ENCODE results near the gene ADAM12. TPM values are rescaled to one million over a fixed set of nuclear protein-coding genes. Genes with fewer than 3 reads are reported as not detected.

Gene ADAM12
- total and polyA plus RNA-seq, 2 donors (not counting 1 experiment from before 2014, with no cell fraction given) = 21.0 to 56.9 TPM

DNA sequence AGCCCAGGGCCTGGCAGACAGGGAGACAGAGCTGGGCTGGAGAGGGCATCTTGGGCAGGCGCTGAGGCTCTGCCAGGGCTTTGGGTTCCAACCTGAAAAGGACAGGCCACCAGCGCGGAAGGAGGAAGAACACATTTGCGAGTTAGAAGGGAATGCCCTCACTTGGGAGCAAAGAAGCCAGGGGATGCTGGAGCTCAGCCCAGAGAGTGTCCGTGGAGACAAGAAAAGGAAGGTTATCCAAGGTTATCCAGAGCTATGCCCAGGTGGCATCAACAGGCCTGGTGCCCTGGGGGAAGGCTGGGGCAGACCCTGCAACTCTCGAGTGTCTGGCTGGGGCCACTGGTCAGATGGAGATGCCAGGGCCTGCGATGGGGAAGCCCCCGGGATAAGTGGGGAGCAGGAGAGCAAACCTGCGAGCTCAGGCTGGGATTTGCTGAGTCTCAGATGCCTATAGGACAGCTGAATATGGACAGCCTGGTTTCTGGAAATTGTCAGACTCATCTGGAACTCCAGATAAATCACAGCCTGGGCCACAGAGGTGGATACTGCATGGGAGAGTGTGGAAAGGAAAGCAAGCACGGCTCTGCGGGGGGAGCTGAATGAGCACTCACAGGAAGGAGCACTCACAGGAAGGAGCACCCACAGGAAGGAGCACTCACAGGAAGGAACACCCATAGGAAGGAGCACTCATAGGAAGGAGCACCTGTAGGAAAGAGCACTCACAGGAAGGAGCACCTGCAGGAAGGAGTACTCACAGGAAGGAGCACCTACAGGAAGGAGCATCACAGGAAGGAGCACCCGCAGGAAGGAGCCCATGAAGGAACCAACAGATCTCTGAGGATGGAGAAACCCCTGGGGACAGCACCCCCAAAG, 152.1 kb downstream of the ADAM12 start:
- Histone ChIP-seq H4K20me1 (ENCODE audit: control insufficient read depth, extremely low read depth, insufficient read depth, low read length) (no peaks in the 10 kb centered on the region), H2AFZ (ENCODE audit: low read length) (no peak overlapping the region), H3K4me1 (ENCODE audit: control insufficient read depth, extremely low read depth, insufficient read depth, low read length) (no peaks in the 10 kb centered on the region), H3K9ac (ENCODE audit: insufficient read depth, low read length) (no peak overlapping the region), H3K9me3 (ENCODE audit: control insufficient read depth, insufficient read depth, low read depth, low read length) (no peaks in the 10 kb centered on the region), H3K27ac (ENCODE audit: insufficient read depth, low read length) (no peak overlapping the region), H3K4me2 (ENCODE audit: extremely low read depth, insufficient read depth, low read length) (no peak overlapping the region), H3K4me3 (replicated peaks in 1 of 4; ENCODE audit: control extremely low read depth in 1 of 4, insufficient read depth in 1 of 4, low read depth in 3 of 4, low read length in 4 of 4) (no peak overlapping the region), H3K79me2 (ENCODE audit: control insufficient read depth, insufficient read depth, low read length) (no peaks in the 10 kb centered on the region), H3K36me3 (ENCODE audit: control insufficient read depth, insufficient read depth, low read length) (no peaks in the 10 kb centered on the region), H3K27me3 (ENCODE audit: control insufficient read depth, insufficient read depth, low read length) (no peaks in the 10 kb centered on the region)
- TF ChIP-seq, protein P1, sequence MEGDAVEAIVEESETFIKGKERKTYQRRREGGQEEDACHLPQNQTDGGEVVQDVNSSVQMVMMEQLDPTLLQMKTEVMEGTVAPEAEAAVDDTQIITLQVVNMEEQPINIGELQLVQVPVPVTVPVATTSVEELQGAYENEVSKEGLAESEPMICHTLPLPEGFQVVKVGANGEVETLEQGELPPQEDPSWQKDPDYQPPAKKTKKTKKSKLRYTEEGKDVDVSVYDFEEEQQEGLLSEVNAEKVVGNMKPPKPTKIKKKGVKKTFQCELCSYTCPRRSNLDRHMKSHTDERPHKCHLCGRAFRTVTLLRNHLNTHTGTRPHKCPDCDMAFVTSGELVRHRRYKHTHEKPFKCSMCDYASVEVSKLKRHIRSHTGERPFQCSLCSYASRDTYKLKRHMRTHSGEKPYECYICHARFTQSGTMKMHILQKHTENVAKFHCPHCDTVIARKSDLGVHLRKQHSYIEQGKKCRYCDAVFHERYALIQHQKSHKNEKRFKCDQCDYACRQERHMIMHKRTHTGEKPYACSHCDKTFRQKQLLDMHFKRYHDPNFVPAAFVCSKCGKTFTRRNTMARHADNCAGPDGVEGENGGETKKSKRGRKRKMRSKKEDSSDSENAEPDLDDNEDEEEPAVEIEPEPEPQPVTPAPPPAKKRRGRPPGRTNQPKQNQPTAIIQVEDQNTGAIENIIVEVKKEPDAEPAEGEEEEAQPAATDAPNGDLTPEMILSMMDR (conservative IDR thresholded peaks at IDR 0.05 in 1 of 2, IDR thresholded peaks at IDR 0.05 in 1 of 2; ENCODE audit: low read depth in 1 of 2, low read length in 2 of 2) = no peak
- TF ChIP-seq EZH2 (IDR thresholded peaks at IDR 0.05; ENCODE audit: low read length, missing control alignments) = no peak
- DNase-seq (ENCODE audit: low read depth in 2 of 2) = no peak

DNA sequence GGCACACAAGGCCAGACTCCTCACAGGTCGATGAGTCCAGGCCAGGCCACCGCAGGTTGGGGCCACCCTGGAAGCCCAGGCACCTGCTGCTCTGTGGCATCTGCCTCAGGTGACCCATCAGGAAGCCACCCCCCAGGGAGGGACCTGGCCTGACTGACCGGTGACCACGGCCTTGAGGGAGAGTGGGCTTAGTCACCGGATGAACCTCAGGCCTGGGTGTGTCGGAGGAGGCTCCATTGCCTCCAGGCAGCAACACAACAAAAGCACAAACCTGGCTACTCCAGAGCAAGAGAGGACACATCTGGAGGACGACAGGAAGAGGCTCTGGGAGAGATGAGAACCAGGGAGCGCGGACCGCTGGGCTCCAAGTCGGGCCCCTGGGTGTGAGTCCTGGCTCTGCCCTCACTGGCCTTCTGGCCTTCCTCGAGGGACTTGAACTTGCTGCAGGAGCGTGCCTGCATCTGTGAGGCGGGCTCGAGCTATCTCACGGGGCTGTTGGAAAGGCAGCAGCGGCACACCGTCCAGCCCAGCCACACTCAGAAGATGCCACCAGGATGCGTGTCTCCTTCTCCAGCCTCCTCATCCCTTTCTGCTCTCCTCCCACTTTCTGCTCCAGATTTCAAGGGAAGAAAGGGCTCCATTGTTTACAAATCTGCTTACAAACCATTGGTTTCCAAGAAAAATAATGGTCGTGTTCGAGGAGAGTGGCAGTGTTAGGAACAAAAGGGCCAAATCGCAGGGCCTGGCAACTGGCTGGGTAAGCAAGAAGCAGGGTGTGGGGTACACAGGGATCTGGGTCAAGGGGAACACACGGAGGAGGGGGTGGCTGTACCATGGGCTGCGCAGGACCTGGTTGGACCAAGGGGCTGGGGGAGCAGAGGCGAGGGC, 152.9 kb downstream of the ADAM12 start:
- Histone ChIP-seq H3K4me1 (ENCODE audit: control insufficient read depth, extremely low read depth, insufficient read depth, low read length) (no peaks in the 10 kb centered on the region), H3K4me2 (ENCODE audit: extremely low read depth, insufficient read depth, low read length) (no peak overlapping the region), H4K20me1 (ENCODE audit: control insufficient read depth, extremely low read depth, insufficient read depth, low read length) (no peaks in the 10 kb centered on the region), H2AFZ (ENCODE audit: low read length) (no peak overlapping the region), H3K9me3 (ENCODE audit: control insufficient read depth, insufficient read depth, low read depth, low read length) (no peaks in the 10 kb centered on the region), H3K36me3 (ENCODE audit: control insufficient read depth, insufficient read depth, low read length) (no peaks in the 10 kb centered on the region), H3K27ac (ENCODE audit: insufficient read depth, low read length) (no peak overlapping the region), H3K4me3 (replicated peaks in 1 of 4; ENCODE audit: control extremely low read depth in 1 of 4, insufficient read depth in 1 of 4, low read depth in 3 of 4, low read length in 4 of 4) (no peak overlapping the region), H3K9ac (ENCODE audit: insufficient read depth, low read length) (no peak overlapping the region), H3K27me3 (ENCODE audit: control insufficient read depth, insufficient read depth, low read length) (no peaks in the 10 kb centered on the region), H3K79me2 (ENCODE audit: control insufficient read depth, insufficient read depth, low read length) (no peaks in the 10 kb centered on the region)
- no peak for DNase-seq (ENCODE audit: low read depth in 2 of 2)
- no peak for TF ChIP-seq EZH2 (IDR thresholded peaks at IDR 0.05; ENCODE audit: low read length, missing control alignments)
- TF ChIP-seq, protein P1 (conservative IDR thresholded peaks at IDR 0.05 in 1 of 2, IDR thresholded peaks at IDR 0.05 in 1 of 2; ENCODE audit: low read depth in 1 of 2, low read length in 2 of 2) = no peak

GRCh38 chr10:126234630-126235029, 153.6 kb downstream of the ADAM12 start:
- TF ChIP-seq EZH2 (IDR thresholded peaks at IDR 0.05; ENCODE audit: low read length, missing control alignments) = no peak
- TF ChIP-seq, protein P1 (conservative IDR thresholded peaks at IDR 0.05 in 1 of 2, IDR thresholded peaks at IDR 0.05 in 1 of 2; ENCODE audit: low read depth in 1 of 2, low read length in 2 of 2) = no peak
- no peak for DNase-seq (ENCODE audit: low read depth in 2 of 2)
- no peak overlapping the region for H3K4me3 ChIP-seq (replicated peaks in 1 of 4; ENCODE audit: control extremely low read depth in 1 of 4, insufficient read depth in 1 of 4, low read depth in 3 of 4, low read length in 4 of 4)

More at GRCh38 chr10:126234630-126235029, 153.6 kb downstream of the ADAM12 start:
- H4K20me1 ChIP-seq (ENCODE audit: control insufficient read depth, extremely low read depth, insufficient read depth, low read length) = no peaks in the 10 kb centered on the region
- H3K9ac ChIP-seq (ENCODE audit: insufficient read depth, low read length) = no peak overlapping the region
- H3K36me3 ChIP-seq (ENCODE audit: control insufficient read depth, insufficient read depth, low read length) = no peaks in the 10 kb centered on the region
- no peak overlapping the region for H3K4me2 ChIP-seq (ENCODE audit: extremely low read depth, insufficient read depth, low read length)
- no peak overlapping the region for H2AFZ ChIP-seq (ENCODE audit: low read length)
- no peak overlapping the region for H3K27ac ChIP-seq (ENCODE audit: insufficient read depth, low read length)
- no peaks in the 10 kb centered on the region for H3K9me3 ChIP-seq (ENCODE audit: control insufficient read depth, insufficient read depth, low read depth, low read length)
- no peaks in the 10 kb centered on the region for H3K4me1 ChIP-seq (ENCODE audit: control insufficient read depth, extremely low read depth, insufficient read depth, low read length)
- H3K79me2 ChIP-seq (ENCODE audit: control insufficient read depth, insufficient read depth, low read length) = no peaks in the 10 kb centered on the region
- H3K27me3 ChIP-seq (ENCODE audit: control insufficient read depth, insufficient read depth, low read length) = no peaks in the 10 kb centered on the region

Data from fibroblast of lung (primary cell).